Measurements from ENCODE around the gene ITGB8.

GRCh38 chr7:20296444-20296843, 34.3 kb upstream of the ITGB8 start:
- TF ChIP-seq CTCF (conservative IDR thresholded peaks at IDR 0.05) (no peak), ZFX (IDR thresholded peaks at IDR 0.05) (no peak)

Data from C4-2B (cell line).